ENCODE data around the gene FRYL.

FRYL gene

GRCh38 chr4:48578132-48578968 is 201.7 kb downstream of the FRYL start:
- TF ChIP-seq YY1 (IDR thresholded peaks at IDR 0.05; ENCODE audit: low read depth) = no peak
- peak; percentile 92 for TF ChIP-seq RAD21 (IDR thresholded peaks at IDR 0.05; ENCODE audit: low read depth)

GRCh38 chr4:48575964-48576363 is 204.1 kb downstream of the FRYL start:
- no peak for TF ChIP-seq TCF12 (IDR thresholded peaks at IDR 0.05; ENCODE audit: low read depth)
- no peak for TF ChIP-seq EGR1 (IDR thresholded peaks at IDR 0.05)
- no peak for TF ChIP-seq TEAD4 (IDR thresholded peaks at IDR 0.05)
- TF ChIP-seq TAF1 (IDR thresholded peaks at IDR 0.05; ENCODE audit: low read depth) = no peak
- TF ChIP-seq YY1 (IDR thresholded peaks at IDR 0.05; ENCODE audit: low read depth) = no peak
- TF ChIP-seq CEBPB (IDR thresholded peaks at IDR 0.05) = no peak
- no peak for TF ChIP-seq NFIC (IDR thresholded peaks at IDR 0.05)
- no peak for TF ChIP-seq RAD21 (IDR thresholded peaks at IDR 0.05; ENCODE audit: low read depth)
- no peak for TF ChIP-seq REST (IDR thresholded peaks at IDR 0.05; ENCODE audit: low read depth)
- no peak for TF ChIP-seq USF1 (IDR thresholded peaks at IDR 0.05)
- no peak for TF ChIP-seq EP300 (IDR thresholded peaks at IDR 0.05; ENCODE audit: borderline replicate concordance)
- no peak for TF ChIP-seq ZBTB7A (IDR thresholded peaks at IDR 0.05; ENCODE audit: low read depth)
- no peak for TF ChIP-seq CREB1 (IDR thresholded peaks at IDR 0.05; ENCODE audit: low read depth)

- TF ChIP-seq ZBTB7A (IDR thresholded peaks at IDR 0.05; ENCODE audit: low read depth) (no peak), EGR1 (IDR thresholded peaks at IDR 0.05) (no peak), YY1 (IDR thresholded peaks at IDR 0.05; ENCODE audit: low read depth) (no peak), TEAD4 (IDR thresholded peaks at IDR 0.05) (no peak), MAX (IDR thresholded peaks at IDR 0.05) (no peak), EP300 (IDR thresholded peaks at IDR 0.05; ENCODE audit: borderline replicate concordance) (no peak), RAD21 (IDR thresholded peaks at IDR 0.05; ENCODE audit: low read depth) (no peak), CREB1 (IDR thresholded peaks at IDR 0.05; ENCODE audit: low read depth) (no peak), TAF1 (IDR thresholded peaks at IDR 0.05; ENCODE audit: low read depth) (no peak), FOXM1 (IDR thresholded peaks at IDR 0.05; ENCODE audit: borderline replicate concordance, low read depth) (no peak), TCF12 (IDR thresholded peaks at IDR 0.05; ENCODE audit: low read depth) (no peak), REST (IDR thresholded peaks at IDR 0.05; ENCODE audit: low read depth) (no peak), NFIC (IDR thresholded peaks at IDR 0.05) (no peak), USF1 (IDR thresholded peaks at IDR 0.05) (no peak)
Measured at GRCh38 chr4:48571471-48571870, 208.6 kb downstream of the FRYL start.

GRCh38 chr4:48570646-48571220 is 209.3 kb downstream of the FRYL start:
- TF ChIP-seq CREB1 (IDR thresholded peaks at IDR 0.05; ENCODE audit: low read depth) = no peak

GRCh38 chr4:48566034-48566384 is 214.1 kb downstream of the FRYL start:
- no peak for TF ChIP-seq EP300 (IDR thresholded peaks at IDR 0.05; ENCODE audit: borderline replicate concordance)
- TF ChIP-seq RAD21 (IDR thresholded peaks at IDR 0.05; ENCODE audit: low read depth) = no peak
- no peak for TF ChIP-seq CEBPB (IDR thresholded peaks at IDR 0.05)
- TF ChIP-seq TEAD4 (IDR thresholded peaks at IDR 0.05) = no peak
- no peak for TF ChIP-seq MAX (IDR thresholded peaks at IDR 0.05)
- no peak for TF ChIP-seq NFIC (IDR thresholded peaks at IDR 0.05)
- no peak for TF ChIP-seq ZBTB7A (IDR thresholded peaks at IDR 0.05; ENCODE audit: low read depth)
- TF ChIP-seq TCF12 (IDR thresholded peaks at IDR 0.05; ENCODE audit: low read depth) = no peak

GRCh38 chr4:48565362-48566033 is 214.6 kb downstream of the FRYL start:
- TF ChIP-seq EGR1 (IDR thresholded peaks at IDR 0.05) (no peak), NFIC (IDR thresholded peaks at IDR 0.05) (no peak), CREB1 (IDR thresholded peaks at IDR 0.05; ENCODE audit: low read depth) (no peak), ZBTB7A (IDR thresholded peaks at IDR 0.05; ENCODE audit: low read depth) (no peak), TAF1 (IDR thresholded peaks at IDR 0.05; ENCODE audit: low read depth) (no peak), RAD21 (IDR thresholded peaks at IDR 0.05; ENCODE audit: low read depth) (no peak), CEBPB (IDR thresholded peaks at IDR 0.05) (no peak), REST (IDR thresholded peaks at IDR 0.05; ENCODE audit: low read depth) (no peak), EP300 (IDR thresholded peaks at IDR 0.05; ENCODE audit: borderline replicate concordance) (no peak), MAX (IDR thresholded peaks at IDR 0.05) (no peak)
